WTC11 (cell line): Measurements from ENCODE around the gene BCL11B.

Experiments
- ATF3 ChIP-seq: sonication (generic); formaldehyde crosslinking; conservative IDR thresholded peaks from 2 replicates; pipeline ENCODE4 v1.8.1; 2022; ENCODE audit warnings: mild to moderate bottlenecking, missing genetic modification reagents
- CTCF ChIP-seq: fragments of 200-600 bp; IDR thresholded peaks from 2 replicates; pipeline ENCODE4 v1.8.0; 2022; ENCODE audit warnings: antibody characterized with exemption
- FOXP4 ChIP-seq: sonication (generic); formaldehyde crosslinking; IDR thresholded peaks from 2 replicates; pipeline ENCODE4 v1.8.0; 2022; ENCODE audit warnings: mild to moderate bottlenecking, missing genetic modification reagents
- RELA ChIP-seq: sonication (generic); formaldehyde crosslinking; IDR thresholded peaks from 2 replicates; pipeline ENCODE4 v1.8.1; 2022; ENCODE audit warnings: missing genetic modification reagents, mild to moderate bottlenecking, borderline replicate concordance
- TCF7 ChIP-seq: sonication (generic); formaldehyde crosslinking; IDR thresholded peaks from 2 replicates; pipeline ENCODE4 v1.8.0; 2022; ENCODE audit warnings: mild to moderate bottlenecking, low read depth, missing genetic modification reagents, moderate library complexity
- USF2 ChIP-seq: sonication (generic); formaldehyde crosslinking; IDR thresholded peaks from 2 replicates; pipeline ENCODE4 v1.8.1; 2023; ENCODE audit warnings: mild to moderate bottlenecking, missing genetic modification reagents, moderate library complexity

GRCh38 chr14:99202516-99202915, 69.5 kb downstream of the BCL11B start:
- TF ChIP-seq CTCF: no peak
- no peak for TF ChIP-seq TCF7 (CRISPR knock-in tag)
- no peak for TF ChIP-seq USF2 (CRISPR knock-in tag)
- no peak for TF ChIP-seq RELA (CRISPR knock-in tag)
- no peak for TF ChIP-seq ATF3 (CRISPR knock-in tag)
- no peak for TF ChIP-seq FOXP4 (CRISPR knock-in tag)
